Head of caudate nucleus (tissue), 42 donors: ENCODE measurements around the gene SIGLECL1.

Experiments
- DNase-seq, 42 donors: peaks; one replicate each; pipeline versions ENCODE4 v3.0.0 to v3.0.0-alpha.2; 2020 to 2021; ENCODE audit warnings: mixed read lengths in 7 of 42
- intact Hi-C: fragments of 100-400 bp; cut with DNase I; formaldehyde crosslinking; loops from one replicate; pipeline ENCODE4 v1.15.0; 2022

SIGLECL1 gene

GRCh38 chr19:51247972-51248590, 2.8 kb upstream of the SIGLECL1 start:
- DNase-seq = no peak
- intact Hi-C loops = no loop called here

- intact Hi-C loops = no loop called here
- DNase-seq = no peak
Measured at GRCh38 chr19:51251468-51251820, 564 bp downstream of the SIGLECL1 start.

GRCh38 chr19:51252306-51253079, 1.6 kb downstream of the SIGLECL1 start:
- DNase-seq = no peak
- intact Hi-C loops = no loop called here

GRCh38 chr19:51253088-51253806, 2.4 kb downstream of the SIGLECL1 start:
- intact Hi-C loops = no loop called here
- DNase-seq = no peak

- no peak for DNase-seq
- intact Hi-C loops = no loop called here
Measured at GRCh38 chr19:51256155-51256625, 5.3 kb downstream of the SIGLECL1 start.

- intact Hi-C loops = no loop called here
- DNase-seq = no peak
Measured at GRCh38 chr19:51257471-51257870, 6.6 kb downstream of the SIGLECL1 start.

- no peak for DNase-seq
- intact Hi-C loops = no loop called here
Measured at GRCh38 chr19:51258165-51259160, 7.6 kb downstream of the SIGLECL1 start.

- peak in 31 of 42 donors; percentile 5 to 67 (median 27) for DNase-seq
- intact Hi-C loops = no loop called here
Measured at GRCh38 chr19:51259348-51260245, 8.7 kb downstream of the SIGLECL1 start.

- intact Hi-C loops = no loop called here
- DNase-seq = no peak
Measured at GRCh38 chr19:51263808-51264207, 12.9 kb downstream of the SIGLECL1 start.

GRCh38 chr19:51271067-51271466, 20.2 kb downstream of the SIGLECL1 start:
- DNase-seq = peak in 7 of 42 donors; percentile 4 to 41 (median 14)
- intact Hi-C loops = no loop called here

- intact Hi-C loops = no loop called here
- DNase-seq = peak in 1 of 42 donors; percentile 29
Measured at GRCh38 chr19:51272183-51272810, 21.4 kb downstream of the SIGLECL1 start.

GRCh38 chr19:51274049-51274770, 23.3 kb downstream of the SIGLECL1 start:
- intact Hi-C loops = no loop called here
- no peak for DNase-seq

GRCh38 chr19:51277112-51277511, 26.2 kb downstream of the SIGLECL1 start:
- intact Hi-C loops = no loop called here
- DNase-seq = no peak

GRCh38 chr19:51282335-51282734, 31.5 kb downstream of the SIGLECL1 start:
- intact Hi-C loops = no loop called here
- DNase-seq = no peak

GRCh38 chr19:51285682-51286081, 34.8 kb downstream of the SIGLECL1 start:
- intact Hi-C loops = no loop called here
- DNase-seq = no peak

- intact Hi-C loops = no loop called here
- DNase-seq = no peak
Measured at GRCh38 chr19:51289635-51290034, 38.8 kb downstream of the SIGLECL1 start.

GRCh38 chr19:51292971-51293370, 42.1 kb downstream of the SIGLECL1 start:
- intact Hi-C loops = no loop called here
- DNase-seq = peak in 2 of 42 donors; percentile 16 to 38
